Measurements from ENCODE around the gene PDZRN3. TPM values are rescaled to one million over a fixed set of nuclear protein-coding genes. Genes with fewer than 3 reads are reported as not detected.

PDZRN3 gene
- total RNA-seq, 1 donor from 2014 or later = 28.7 TPM

DNA sequence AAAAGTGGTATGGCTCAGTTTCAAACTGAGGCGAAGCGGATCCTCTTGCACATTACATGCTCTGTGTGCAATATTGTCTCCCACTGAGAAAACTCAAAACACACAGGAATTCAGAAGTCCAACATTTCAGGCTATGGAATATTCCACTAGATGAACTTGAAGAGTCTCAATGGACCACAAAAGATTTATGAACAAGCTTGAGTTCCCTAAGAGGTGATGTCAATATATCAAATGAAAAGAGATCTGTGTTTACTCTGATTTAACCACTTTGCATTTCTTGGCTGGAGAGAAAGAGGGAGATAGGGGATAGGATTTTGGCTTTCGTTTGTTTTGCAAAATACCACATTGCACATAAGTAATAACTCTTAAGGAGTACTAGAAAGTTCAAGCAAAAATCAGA lies 20.3 kb downstream of the PDZRN3 start:
- no peak overlapping the region for H3K27ac Mint-ChIP-seq
- H3K4me1 Mint-ChIP-seq (ENCODE audit: low read depth) = peaks cover 13% of the 10 kb centered on the region
- H3K36me3 Mint-ChIP-seq (ENCODE audit: insufficient read depth) = peaks cover 6% of the 10 kb centered on the region
- TF ChIP-seq, protein P1, sequence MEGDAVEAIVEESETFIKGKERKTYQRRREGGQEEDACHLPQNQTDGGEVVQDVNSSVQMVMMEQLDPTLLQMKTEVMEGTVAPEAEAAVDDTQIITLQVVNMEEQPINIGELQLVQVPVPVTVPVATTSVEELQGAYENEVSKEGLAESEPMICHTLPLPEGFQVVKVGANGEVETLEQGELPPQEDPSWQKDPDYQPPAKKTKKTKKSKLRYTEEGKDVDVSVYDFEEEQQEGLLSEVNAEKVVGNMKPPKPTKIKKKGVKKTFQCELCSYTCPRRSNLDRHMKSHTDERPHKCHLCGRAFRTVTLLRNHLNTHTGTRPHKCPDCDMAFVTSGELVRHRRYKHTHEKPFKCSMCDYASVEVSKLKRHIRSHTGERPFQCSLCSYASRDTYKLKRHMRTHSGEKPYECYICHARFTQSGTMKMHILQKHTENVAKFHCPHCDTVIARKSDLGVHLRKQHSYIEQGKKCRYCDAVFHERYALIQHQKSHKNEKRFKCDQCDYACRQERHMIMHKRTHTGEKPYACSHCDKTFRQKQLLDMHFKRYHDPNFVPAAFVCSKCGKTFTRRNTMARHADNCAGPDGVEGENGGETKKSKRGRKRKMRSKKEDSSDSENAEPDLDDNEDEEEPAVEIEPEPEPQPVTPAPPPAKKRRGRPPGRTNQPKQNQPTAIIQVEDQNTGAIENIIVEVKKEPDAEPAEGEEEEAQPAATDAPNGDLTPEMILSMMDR (IDR thresholded peaks at IDR 0.05; ENCODE audit: unreplicated experiment) = no peak
- H3K27me3 Mint-ChIP-seq = no peaks in the 10 kb centered on the region
- H3K9me3 Mint-ChIP-seq (ENCODE audit: low read depth) = no peaks in the 10 kb centered on the region
- DNase-seq (ENCODE audit: low spot score, unreplicated experiment) = no peak
- H3K4me3 Mint-ChIP-seq (ENCODE audit: low read depth) = no peak overlapping the region

DNA sequence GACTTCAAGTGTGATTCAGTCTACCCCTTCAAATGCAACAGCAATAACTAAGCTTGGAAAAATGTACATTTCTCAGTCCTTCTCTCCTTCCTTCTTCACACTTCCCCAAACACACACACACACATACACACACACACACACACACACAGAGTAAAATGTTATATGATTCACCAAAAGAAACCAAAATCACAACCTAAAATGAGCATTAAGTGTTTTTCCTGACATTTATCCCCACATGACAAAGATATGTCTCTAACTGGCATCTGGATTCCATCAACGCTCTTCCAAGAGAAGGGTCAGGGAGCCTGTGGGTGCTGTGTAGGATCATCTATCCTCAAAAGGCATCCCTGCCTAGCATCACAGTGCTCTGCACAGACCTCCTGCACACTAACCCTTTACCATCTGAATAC lies 21.0 kb downstream of the PDZRN3 start:
- no peak for DNase-seq (ENCODE audit: low spot score, unreplicated experiment)
- Mint-ChIP-seq H3K27me3 (no peaks in the 10 kb centered on the region), H3K4me3 (ENCODE audit: low read depth) (no peak overlapping the region), H3K9me3 (ENCODE audit: low read depth) (no peaks in the 10 kb centered on the region), H3K27ac (no peak overlapping the region), H3K4me1 (ENCODE audit: low read depth) (peaks cover 8% of the 10 kb centered on the region), H3K36me3 (ENCODE audit: insufficient read depth) (peaks cover 7% of the 10 kb centered on the region)
- TF ChIP-seq, protein P1 (IDR thresholded peaks at IDR 0.05; ENCODE audit: unreplicated experiment) = no peak

DNA sequence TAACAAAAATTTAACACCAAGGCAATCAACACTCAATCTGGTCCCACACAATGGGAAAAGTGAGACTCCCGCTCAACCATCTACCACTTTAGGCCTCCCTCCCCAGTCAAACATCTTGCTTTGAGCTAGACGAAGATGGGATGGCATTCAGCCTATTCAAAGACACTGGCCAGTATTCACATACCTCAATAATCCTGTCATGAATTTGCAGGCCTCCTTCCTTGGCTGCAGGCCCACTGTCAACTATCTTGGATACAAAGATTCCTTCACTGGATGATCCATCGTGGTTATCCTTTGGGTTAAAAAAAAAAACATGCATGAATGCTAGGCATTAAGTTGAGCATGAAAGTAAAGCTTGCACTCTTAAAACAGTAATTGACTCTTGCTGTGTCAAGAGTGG lies 22.6 kb downstream of the PDZRN3 start:
- H3K36me3 Mint-ChIP-seq (ENCODE audit: insufficient read depth) = peaks cover 5% of the 10 kb centered on the region
- peaks cover 4% of the 10 kb centered on the region for H3K4me1 Mint-ChIP-seq (ENCODE audit: low read depth)
- H3K27me3 Mint-ChIP-seq = no peaks in the 10 kb centered on the region
- H3K9me3 Mint-ChIP-seq (ENCODE audit: low read depth) = no peaks in the 10 kb centered on the region
- TF ChIP-seq, protein P1 (IDR thresholded peaks at IDR 0.05; ENCODE audit: unreplicated experiment) = no peak
- no peak overlapping the region for H3K27ac Mint-ChIP-seq
- no peak overlapping the region for H3K4me3 Mint-ChIP-seq (ENCODE audit: low read depth)
- no peak for DNase-seq (ENCODE audit: low spot score, unreplicated experiment)

DNA sequence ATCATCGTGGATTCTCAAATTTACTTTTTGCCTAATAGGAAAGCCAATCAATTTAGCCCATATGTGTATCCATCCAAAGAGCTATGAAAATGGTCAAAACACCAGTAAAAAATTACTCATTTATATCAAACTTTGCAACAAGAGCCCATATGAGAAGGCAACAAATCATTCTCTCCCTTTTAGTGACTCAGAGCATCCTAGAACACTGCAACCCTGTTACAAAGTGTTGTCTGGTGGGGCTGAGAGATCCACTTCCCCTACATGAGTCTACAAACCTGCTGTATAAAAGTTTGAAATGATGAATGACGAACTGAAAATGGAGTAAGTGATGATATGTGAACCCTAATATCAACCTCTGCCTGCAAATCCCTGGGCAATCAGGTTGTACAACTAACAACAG lies 23.3 kb downstream of the PDZRN3 start:
- Mint-ChIP-seq H3K27ac (no peak overlapping the region), H3K4me3 (ENCODE audit: low read depth) (no peak overlapping the region), H3K4me1 (ENCODE audit: low read depth) (peaks cover 5% of the 10 kb centered on the region), H3K36me3 (ENCODE audit: insufficient read depth) (peaks cover 5% of the 10 kb centered on the region), H3K9me3 (ENCODE audit: low read depth) (no peaks in the 10 kb centered on the region), H3K27me3 (no peaks in the 10 kb centered on the region)
- DNase-seq (ENCODE audit: low spot score, unreplicated experiment) = no peak
- TF ChIP-seq, protein P1 (IDR thresholded peaks at IDR 0.05; ENCODE audit: unreplicated experiment) = no peak

DNA sequence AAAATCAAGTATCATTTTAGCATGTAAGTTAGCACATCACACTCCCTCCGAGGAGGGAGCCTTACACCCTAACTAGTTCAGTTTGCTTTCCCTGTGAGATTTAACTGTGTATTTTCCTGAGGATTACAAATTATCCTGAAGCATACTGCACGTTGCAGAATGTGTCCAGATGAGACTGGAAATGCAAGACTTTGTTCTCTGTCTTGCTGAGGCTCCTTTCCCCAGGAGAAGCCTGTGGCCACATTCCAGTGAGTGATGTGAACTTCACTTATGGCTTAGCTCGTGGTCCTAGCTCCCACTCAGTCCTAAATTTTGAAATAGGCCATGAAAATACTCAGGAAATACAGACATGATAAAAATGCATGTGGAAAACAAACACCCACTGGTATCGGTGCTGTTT lies 23.7 kb downstream of the PDZRN3 start:
- H3K27ac Mint-ChIP-seq = no peak overlapping the region
- DNase-seq (ENCODE audit: low spot score, unreplicated experiment) = no peak
- peaks cover under 1% of the 10 kb centered on the region for H3K9me3 Mint-ChIP-seq (ENCODE audit: low read depth)
- H3K36me3 Mint-ChIP-seq (ENCODE audit: insufficient read depth) = peaks cover 6% of the 10 kb centered on the region
- H3K27me3 Mint-ChIP-seq = no peaks in the 10 kb centered on the region
- H3K4me3 Mint-ChIP-seq (ENCODE audit: low read depth) = no peak overlapping the region
- H3K4me1 Mint-ChIP-seq (ENCODE audit: low read depth) = peaks cover 5% of the 10 kb centered on the region
- TF ChIP-seq, protein P1 (IDR thresholded peaks at IDR 0.05; ENCODE audit: unreplicated experiment) = no peak

Measured in progenitor cell of endocrine pancreas (in vitro differentiated cells).